ENCODE data around the gene BTBD9. TPM values are rescaled to one million over a fixed set of nuclear protein-coding genes. Genes with fewer than 3 reads are reported as not detected.

Gene BTBD9
- total and polyA plus RNA-seq, 7 experiments from 2014 or later: 12.7 to 58.8 (median 37.8) TPM

GRCh38 chr6:38673397-38674165 is 33.9 kb upstream of the BTBD9 start:
- Histone ChIP-seq H3K9me3 (ENCODE audit: control insufficient read depth in 2 of 3, low read length in 3 of 3) (no peaks in the 10 kb centered on the region), H3K36me3 (ENCODE audit: control insufficient read depth in 2 of 3, insufficient read depth in 3 of 3, low read length in 3 of 3) (peaks cover 0 to 28% (median 6%) of the 10 kb centered on the region in 3 experiments), H3K27ac (ENCODE audit: low read depth, low read length) (no peak overlapping the region), H3K27me3 (ENCODE audit: control insufficient read depth in 2 of 2, insufficient read depth in 2 of 2, low read length in 2 of 2) (no peaks in the 10 kb centered on the region), H3K4me3 (ENCODE audit: low read length) (no peak overlapping the region), H3K4me1 (ENCODE audit: control insufficient read depth in 2 of 2, insufficient read depth in 2 of 2, low read length in 2 of 2) (peaks cover 0 to 4% of the 10 kb centered on the region in 2 donors)
- H3K4me3 Mint-ChIP-seq: peak overlapping the region in 1 of 10 donors; percentile 68
- ATAC-seq: peak; percentile 56
- H3K27me3 Mint-ChIP-seq: no peaks in the 10 kb centered on the region
- no peak overlapping the region for H3K27ac Mint-ChIP-seq
- peaks cover 6 to 38% (median 13%) of the 10 kb centered on the region in 7 donors for H3K4me1 Mint-ChIP-seq
- DNase-seq: no peak
- ChIA-PET POLR2A (no interaction called here), CTCF (interaction anchor here (0.6 to 0.8 kb wide), 3 partner anchors 17 to 82 kb away, joined by 3 to 5 read pairs (median 3); no protein-coding TSS in a partner anchor)
- H3K36me3 Mint-ChIP-seq: peaks cover 16 to 36% (median 34%) of the 10 kb centered on the region in 5 donors
- intact Hi-C loops (cut with micrococcal nuclease): loop anchor here (2.0 to 10.0 kb wide), 7 partner anchors 33 to 1346 kb away; no protein-coding TSS in a partner anchor
- peaks cover 0 to 2% (median 0%) of the 10 kb centered on the region in 11 donors for H3K9me3 Mint-ChIP-seq

GRCh38 chr6:38671885-38672467 is 32.2 kb upstream of the BTBD9 start:
- H3K27ac Mint-ChIP-seq: no peak overlapping the region
- no peak overlapping the region for H3K4me3 Mint-ChIP-seq
- Histone ChIP-seq H3K27me3 (ENCODE audit: control insufficient read depth in 2 of 2, insufficient read depth in 2 of 2, low read length in 2 of 2) (no peaks in the 10 kb centered on the region), H3K27ac (ENCODE audit: low read depth, low read length) (no peak overlapping the region), H3K9me3 (ENCODE audit: control insufficient read depth in 2 of 3, low read length in 3 of 3) (no peaks in the 10 kb centered on the region), H3K36me3 (ENCODE audit: control insufficient read depth in 2 of 3, insufficient read depth in 3 of 3, low read length in 3 of 3) (peaks cover 0 to 13% (median 4%) of the 10 kb centered on the region in 3 experiments), H3K4me3 (ENCODE audit: low read length) (no peak overlapping the region), H3K4me1 (ENCODE audit: control insufficient read depth in 2 of 2, insufficient read depth in 2 of 2, low read length in 2 of 2) (peaks cover 0 to 4% of the 10 kb centered on the region in 2 donors)
- no peaks in the 10 kb centered on the region for H3K27me3 Mint-ChIP-seq
- peaks cover 6 to 32% (median 13%) of the 10 kb centered on the region in 7 donors for H3K4me1 Mint-ChIP-seq
- peak; percentile 84 for ATAC-seq
- DNase-seq: peak in 7 of 9 donors; percentile 19 to 41 (median 32)
- ChIA-PET POLR2A (no interaction called here), CTCF (no interaction called here)
- H3K9me3 Mint-ChIP-seq: peaks cover 0 to 2% (median 0%) of the 10 kb centered on the region in 11 donors
- intact Hi-C loops (cut with micrococcal nuclease): loop anchor here (1.0 to 10.0 kb wide), 9 partner anchors 31 to 1345 kb away; no protein-coding TSS in a partner anchor
- peaks cover 10 to 30% (median 26%) of the 10 kb centered on the region in 5 donors for H3K36me3 Mint-ChIP-seq

GRCh38 chr6:38658418-38659167 is 18.9 kb upstream of the BTBD9 start:
- intact Hi-C loops (cut with micrococcal nuclease): no loop called here
- ChIA-PET CTCF (no interaction called here), POLR2A (no interaction called here)
- peaks cover 0 to 6% (median 0%) of the 10 kb centered on the region in 7 donors for H3K4me1 Mint-ChIP-seq
- no peak overlapping the region for H3K4me3 ChIP-seq (ENCODE audit: low read length)
- DNase-seq (no peak), ATAC-seq (no peak)
- no peak overlapping the region for H3K27ac ChIP-seq (ENCODE audit: low read depth, low read length)
- no peaks in the 10 kb centered on the region for H3K27me3 ChIP-seq (ENCODE audit: control insufficient read depth in 2 of 2, insufficient read depth in 2 of 2, low read length in 2 of 2)
- H3K36me3 ChIP-seq (ENCODE audit: control insufficient read depth in 2 of 3, insufficient read depth in 3 of 3, low read length in 3 of 3): no peaks in the 10 kb centered on the region
- no peaks in the 10 kb centered on the region for H3K9me3 Mint-ChIP-seq
- H3K9me3 ChIP-seq (ENCODE audit: control insufficient read depth in 2 of 3, low read length in 3 of 3): no peaks in the 10 kb centered on the region
- H3K27ac Mint-ChIP-seq: no peak overlapping the region
- H3K27me3 Mint-ChIP-seq: no peaks in the 10 kb centered on the region
- no peak overlapping the region for H3K4me3 Mint-ChIP-seq
- no peaks in the 10 kb centered on the region for H3K4me1 ChIP-seq (ENCODE audit: control insufficient read depth in 2 of 2, insufficient read depth in 2 of 2, low read length in 2 of 2)
- H3K36me3 Mint-ChIP-seq: peaks cover 4 to 24% (median 10%) of the 10 kb centered on the region in 5 donors

- Histone ChIP-seq H3K27ac (ENCODE audit: low read depth, low read length) (no peak overlapping the region), H3K27me3 (ENCODE audit: control insufficient read depth in 2 of 2, insufficient read depth in 2 of 2, low read length in 2 of 2) (no peaks in the 10 kb centered on the region), H3K36me3 (ENCODE audit: control insufficient read depth in 2 of 3, insufficient read depth in 3 of 3, low read length in 3 of 3) (no peaks in the 10 kb centered on the region), H3K9me3 (ENCODE audit: control insufficient read depth in 2 of 3, low read length in 3 of 3) (no peaks in the 10 kb centered on the region), H3K4me1 (ENCODE audit: control insufficient read depth in 2 of 2, insufficient read depth in 2 of 2, low read length in 2 of 2) (no peaks in the 10 kb centered on the region), H3K4me3 (ENCODE audit: low read length) (no peak overlapping the region)
- DNase-seq (no peak), ATAC-seq (no peak)
- no peaks in the 10 kb centered on the region for H3K9me3 Mint-ChIP-seq
- no peak overlapping the region for H3K4me3 Mint-ChIP-seq
- peaks cover 4 to 23% (median 7%) of the 10 kb centered on the region in 5 donors for H3K36me3 Mint-ChIP-seq
- peaks cover 0 to 6% (median 0%) of the 10 kb centered on the region in 7 donors for H3K4me1 Mint-ChIP-seq
- POLR2A ChIA-PET: no interaction called here
- H3K27me3 Mint-ChIP-seq: no peaks in the 10 kb centered on the region
- H3K27ac Mint-ChIP-seq: no peak overlapping the region
- CTCF ChIA-PET: interaction anchor here (0.8 kb wide), 1 partner anchor 16 kb away, joined by 3 read pairs; no protein-coding TSS in a partner anchor
- intact Hi-C loops (cut with micrococcal nuclease): no loop called here
Measured at GRCh38 chr6:38656896-38657295, 17.2 kb upstream of the BTBD9 start.

GRCh38 chr6:38654263-38654662 is 14.5 kb upstream of the BTBD9 start:
- intact Hi-C loops (cut with micrococcal nuclease): no loop called here
- ChIA-PET POLR2A (no interaction called here), CTCF (no interaction called here)
- DNase-seq (no peak), ATAC-seq (no peak)
- no peak overlapping the region for H3K4me3 Mint-ChIP-seq
- peaks cover 7 to 30% (median 17%) of the 10 kb centered on the region in 5 donors for H3K36me3 Mint-ChIP-seq
- H3K4me1 Mint-ChIP-seq: peaks cover 0 to 6% (median 0%) of the 10 kb centered on the region in 7 donors
- H3K27ac Mint-ChIP-seq: no peak overlapping the region
- H3K27me3 ChIP-seq (ENCODE audit: control insufficient read depth in 2 of 2, insufficient read depth in 2 of 2, low read length in 2 of 2): no peaks in the 10 kb centered on the region
- H3K4me1 ChIP-seq (ENCODE audit: control insufficient read depth in 2 of 2, insufficient read depth in 2 of 2, low read length in 2 of 2): no peaks in the 10 kb centered on the region
- no peaks in the 10 kb centered on the region for H3K27me3 Mint-ChIP-seq
- H3K9me3 Mint-ChIP-seq: peaks cover 0 to 5% (median 0%) of the 10 kb centered on the region in 11 donors
- no peak overlapping the region for H3K27ac ChIP-seq (ENCODE audit: low read depth, low read length)
- no peaks in the 10 kb centered on the region for H3K9me3 ChIP-seq (ENCODE audit: control insufficient read depth in 2 of 3, low read length in 3 of 3)
- no peaks in the 10 kb centered on the region for H3K36me3 ChIP-seq (ENCODE audit: control insufficient read depth in 2 of 3, insufficient read depth in 3 of 3, low read length in 3 of 3)
- no peak overlapping the region for H3K4me3 ChIP-seq (ENCODE audit: low read length)

- H3K4me3 Mint-ChIP-seq: no peak overlapping the region
- peaks cover 0 to 2% (median 0%) of the 10 kb centered on the region in 7 donors for H3K4me1 Mint-ChIP-seq
- CTCF ChIA-PET: no interaction called here
Measured at GRCh38 chr6:38651121-38651784, 11.5 kb upstream of the BTBD9 start.

More at GRCh38 chr6:38651121-38651784, 11.5 kb upstream of the BTBD9 start:
- H3K27me3 ChIP-seq (ENCODE audit: control insufficient read depth in 2 of 2, insufficient read depth in 2 of 2, low read length in 2 of 2): no peaks in the 10 kb centered on the region
- Mint-ChIP-seq H3K27ac (no peak overlapping the region), H3K36me3 (peaks cover 7 to 33% (median 15%) of the 10 kb centered on the region in 5 donors), H3K9me3 (peaks cover 0 to 5% (median 0%) of the 10 kb centered on the region in 11 donors), H3K27me3 (no peaks in the 10 kb centered on the region)
- DNase-seq: no peak
- H3K36me3 ChIP-seq (ENCODE audit: control insufficient read depth in 2 of 3, insufficient read depth in 3 of 3, low read length in 3 of 3): no peaks in the 10 kb centered on the region
- intact Hi-C loops (cut with micrococcal nuclease): no loop called here
- POLR2A ChIA-PET: interaction anchor here (0.7 kb wide), 1 partner anchor 11 kb away, joined by 3 read pairs; no protein-coding TSS in a partner anchor
- H3K9me3 ChIP-seq (ENCODE audit: control insufficient read depth in 2 of 3, low read length in 3 of 3): no peaks in the 10 kb centered on the region
- H3K4me3 ChIP-seq (ENCODE audit: low read length): no peak overlapping the region
- no peak for ATAC-seq
- H3K27ac ChIP-seq (ENCODE audit: low read depth, low read length): no peak overlapping the region
- H3K4me1 ChIP-seq (ENCODE audit: control insufficient read depth in 2 of 2, insufficient read depth in 2 of 2, low read length in 2 of 2): no peaks in the 10 kb centered on the region

All from naive thymus-derived CD4-positive, alpha-beta T cell (primary cell).